HG03558 (cell line): ENCODE measurements around the gene ANKRD16.

Source experiments
- ATAC-seq: cut with Tn5 transposase; IDR thresholded peaks from one replicate; pipeline ENCODE4 v1.9.1; 2021; ENCODE audit warnings: moderate number of reproducible peaks; ENCODE audit not compliant: unreplicated experiment; ENCODE audit errors: extremely low read depth

ANKRD16 gene

GRCh38 chr10:5813341-5814109, 76.2 kb downstream of the ANKRD16 start, which contains the start of gene GDI2:
GDI2 (minus strand) TSS chr10:5813434; CDS start chr10:5813258, 176 bp downstream.
- ATAC-seq, result peak; percentile 40

- peak; percentile 8 for ATAC-seq
Measured at GRCh38 chr10:5813091-5813340, 76.7 kb downstream of the ANKRD16 start.

- ATAC-seq, result peak; percentile 4
Measured at GRCh38 chr10:5812283-5813090, 77.2 kb downstream of the ANKRD16 start.
